Measurements from ENCODE around the gene PFN1.
"Not testable (repeated sequence)": the region's sequence is repeated elsewhere in the genome, so short reads cannot be mapped to it uniquely, and the experiment has no call there.

Gene PFN1

GRCh38 chr17:4921320-4921719 lies 27.0 kb downstream of the PFN1 start:
- H3K36me3 ChIP-seq (ENCODE audit: control insufficient read depth, insufficient read depth, low read length): no peaks in the 10 kb centered on the region
- no peak overlapping the region for H3K4me3 ChIP-seq (ENCODE audit: low read depth, low read length)
- TF ChIP-seq CTCF (IDR thresholded peaks at IDR 0.05): no peak
- H3K27me3 ChIP-seq (ENCODE audit: control insufficient read depth, insufficient read depth, low read length): no peaks in the 10 kb centered on the region
- no peak overlapping the region for H3K4me2 ChIP-seq (ENCODE audit: low read length)
- H3K27ac ChIP-seq: no peak overlapping the region
- H3K9ac ChIP-seq: no peak overlapping the region
- no peaks in the 10 kb centered on the region for H3K4me1 ChIP-seq
- H2AFZ ChIP-seq: no peak overlapping the region
- H3K79me2 ChIP-seq: no peaks in the 10 kb centered on the region
- H3K9me3 ChIP-seq (ENCODE audit: control insufficient read depth, low read length): no peaks in the 10 kb centered on the region

- no peak overlapping the region for H2AFZ ChIP-seq
- H3K9ac ChIP-seq: no peak overlapping the region
- TF ChIP-seq CTCF (IDR thresholded peaks at IDR 0.05): no peak
- H3K4me1 ChIP-seq: no peaks in the 10 kb centered on the region
- no peak overlapping the region for H3K4me2 ChIP-seq (ENCODE audit: low read length)
- H3K36me3 ChIP-seq (ENCODE audit: control insufficient read depth, insufficient read depth, low read length): no peaks in the 10 kb centered on the region
- no peak overlapping the region for H3K4me3 ChIP-seq (ENCODE audit: low read depth, low read length)
- no peaks in the 10 kb centered on the region for H3K79me2 ChIP-seq
- no peak overlapping the region for H3K27ac ChIP-seq
- no peaks in the 10 kb centered on the region for H3K27me3 ChIP-seq (ENCODE audit: control insufficient read depth, insufficient read depth, low read length)
- H3K9me3 ChIP-seq (ENCODE audit: control insufficient read depth, low read length): no peaks in the 10 kb centered on the region
These were observed 27.8 kb downstream of the PFN1 start for GRCh38 chr17:4920351-4921048.

- Histone ChIP-seq H3K9ac (no peak overlapping the region), H2AFZ (no peak overlapping the region), H3K27ac (no peak overlapping the region), H3K4me2 (ENCODE audit: low read length) (no peak overlapping the region), H3K79me2 (no peaks in the 10 kb centered on the region), H3K4me1 (no peaks in the 10 kb centered on the region), H3K9me3 (ENCODE audit: control insufficient read depth, low read length) (no peaks in the 10 kb centered on the region), H3K36me3 (ENCODE audit: control insufficient read depth, insufficient read depth, low read length) (no peaks in the 10 kb centered on the region), H3K4me3 (ENCODE audit: low read depth, low read length) (no peak overlapping the region), H3K27me3 (ENCODE audit: control insufficient read depth, insufficient read depth, low read length) (no peaks in the 10 kb centered on the region)
- no peak for TF ChIP-seq CTCF (IDR thresholded peaks at IDR 0.05)
These were observed 28.8 kb downstream of the PFN1 start for GRCh38 chr17:4919511-4920047.

GRCh38 chr17:4914551-4914950 lies 33.8 kb downstream of the PFN1 start:
- not testable (repeated sequence) for H2AFZ ChIP-seq; H3K4me2 ChIP-seq (ENCODE audit: low read length); H3K4me1 ChIP-seq; H3K27me3 ChIP-seq (ENCODE audit: control insufficient read depth, insufficient read depth, low read length); H3K36me3 ChIP-seq (ENCODE audit: control insufficient read depth, insufficient read depth, low read length); H3K4me3 ChIP-seq (ENCODE audit: low read depth, low read length); H3K9ac ChIP-seq; H3K9me3 ChIP-seq (ENCODE audit: control insufficient read depth, low read length); H3K79me2 ChIP-seq; H3K27ac ChIP-seq

GRCh38 chr17:4913994-4914393 lies 34.3 kb downstream of the PFN1 start:
- H3K36me3 ChIP-seq (ENCODE audit: control insufficient read depth, insufficient read depth, low read length): no peaks in the 10 kb centered on the region
- H3K27ac ChIP-seq: no peak overlapping the region
- H3K9ac ChIP-seq: no peak overlapping the region
- no peak overlapping the region for H3K4me2 ChIP-seq (ENCODE audit: low read length)
- no peak for TF ChIP-seq CTCF (IDR thresholded peaks at IDR 0.05)
- no peak overlapping the region for H2AFZ ChIP-seq
- no peaks in the 10 kb centered on the region for H3K9me3 ChIP-seq (ENCODE audit: control insufficient read depth, low read length)
- H3K4me3 ChIP-seq (ENCODE audit: low read depth, low read length): no peak overlapping the region
- no peaks in the 10 kb centered on the region for H3K79me2 ChIP-seq
- no peaks in the 10 kb centered on the region for H3K27me3 ChIP-seq (ENCODE audit: control insufficient read depth, insufficient read depth, low read length)
- peaks cover 5% of the 10 kb centered on the region for H3K4me1 ChIP-seq
